ENCODE data around the gene RAB6B. TPM values are rescaled to one million over a fixed set of nuclear protein-coding genes. Genes with fewer than 3 reads are reported as not detected.
A peak's percentile ranks its signal among the peaks of the same experiment; 100 is the strongest.

The RAB6B gene
- total RNA-seq, 1 donor from 2014 or later = 11.0 TPM

GRCh38 chr3:133804896-133805295 is 90.8 kb downstream of the RAB6B start:
- Mint-ChIP-seq H3K36me3 (peaks cover 6% of the 10 kb centered on the region), H3K27ac (peak overlapping the region; percentile 85), H3K4me3 (peak overlapping the region; percentile 91), H3K9me3 (no peaks in the 10 kb centered on the region), H3K27me3 (ENCODE audit: low read depth) (peaks cover 28% of the 10 kb centered on the region), H3K4me1 (peaks cover 14% of the 10 kb centered on the region)
- TF ChIP-seq, protein P1, sequence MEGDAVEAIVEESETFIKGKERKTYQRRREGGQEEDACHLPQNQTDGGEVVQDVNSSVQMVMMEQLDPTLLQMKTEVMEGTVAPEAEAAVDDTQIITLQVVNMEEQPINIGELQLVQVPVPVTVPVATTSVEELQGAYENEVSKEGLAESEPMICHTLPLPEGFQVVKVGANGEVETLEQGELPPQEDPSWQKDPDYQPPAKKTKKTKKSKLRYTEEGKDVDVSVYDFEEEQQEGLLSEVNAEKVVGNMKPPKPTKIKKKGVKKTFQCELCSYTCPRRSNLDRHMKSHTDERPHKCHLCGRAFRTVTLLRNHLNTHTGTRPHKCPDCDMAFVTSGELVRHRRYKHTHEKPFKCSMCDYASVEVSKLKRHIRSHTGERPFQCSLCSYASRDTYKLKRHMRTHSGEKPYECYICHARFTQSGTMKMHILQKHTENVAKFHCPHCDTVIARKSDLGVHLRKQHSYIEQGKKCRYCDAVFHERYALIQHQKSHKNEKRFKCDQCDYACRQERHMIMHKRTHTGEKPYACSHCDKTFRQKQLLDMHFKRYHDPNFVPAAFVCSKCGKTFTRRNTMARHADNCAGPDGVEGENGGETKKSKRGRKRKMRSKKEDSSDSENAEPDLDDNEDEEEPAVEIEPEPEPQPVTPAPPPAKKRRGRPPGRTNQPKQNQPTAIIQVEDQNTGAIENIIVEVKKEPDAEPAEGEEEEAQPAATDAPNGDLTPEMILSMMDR (IDR thresholded peaks at IDR 0.05; ENCODE audit: unreplicated experiment) = no peak
- no peak for DNase-seq (ENCODE audit: low spot score in 2 of 2, unreplicated experiment in 2 of 2)

- Mint-ChIP-seq H3K4me1 (peaks cover 14% of the 10 kb centered on the region), H3K4me3 (no peak overlapping the region), H3K36me3 (peaks cover 6% of the 10 kb centered on the region), H3K27ac (no peak overlapping the region), H3K27me3 (ENCODE audit: low read depth) (peaks cover 30% of the 10 kb centered on the region), H3K9me3 (no peaks in the 10 kb centered on the region)
- TF ChIP-seq, protein P1 (IDR thresholded peaks at IDR 0.05; ENCODE audit: unreplicated experiment) = no peak
- no peak for DNase-seq (ENCODE audit: low spot score in 2 of 2, unreplicated experiment in 2 of 2)
Measured at GRCh38 chr3:133803469-133803868, 92.2 kb downstream of the RAB6B start.

- H3K9me3 Mint-ChIP-seq = peaks cover 13% of the 10 kb centered on the region
- peaks cover 4% of the 10 kb centered on the region for H3K36me3 Mint-ChIP-seq
- TF ChIP-seq, protein P1 (IDR thresholded peaks at IDR 0.05; ENCODE audit: unreplicated experiment) = no peak
- H3K27me3 Mint-ChIP-seq (ENCODE audit: low read depth) = peaks cover 30% of the 10 kb centered on the region
- DNase-seq (ENCODE audit: low spot score in 2 of 2, unreplicated experiment in 2 of 2) = no peak
- H3K4me1 Mint-ChIP-seq = peaks cover 12% of the 10 kb centered on the region
- no peak overlapping the region for H3K4me3 Mint-ChIP-seq
- H3K27ac Mint-ChIP-seq = no peak overlapping the region
Measured at GRCh38 chr3:133799794-133800585, 95.7 kb downstream of the RAB6B start.

DNA sequence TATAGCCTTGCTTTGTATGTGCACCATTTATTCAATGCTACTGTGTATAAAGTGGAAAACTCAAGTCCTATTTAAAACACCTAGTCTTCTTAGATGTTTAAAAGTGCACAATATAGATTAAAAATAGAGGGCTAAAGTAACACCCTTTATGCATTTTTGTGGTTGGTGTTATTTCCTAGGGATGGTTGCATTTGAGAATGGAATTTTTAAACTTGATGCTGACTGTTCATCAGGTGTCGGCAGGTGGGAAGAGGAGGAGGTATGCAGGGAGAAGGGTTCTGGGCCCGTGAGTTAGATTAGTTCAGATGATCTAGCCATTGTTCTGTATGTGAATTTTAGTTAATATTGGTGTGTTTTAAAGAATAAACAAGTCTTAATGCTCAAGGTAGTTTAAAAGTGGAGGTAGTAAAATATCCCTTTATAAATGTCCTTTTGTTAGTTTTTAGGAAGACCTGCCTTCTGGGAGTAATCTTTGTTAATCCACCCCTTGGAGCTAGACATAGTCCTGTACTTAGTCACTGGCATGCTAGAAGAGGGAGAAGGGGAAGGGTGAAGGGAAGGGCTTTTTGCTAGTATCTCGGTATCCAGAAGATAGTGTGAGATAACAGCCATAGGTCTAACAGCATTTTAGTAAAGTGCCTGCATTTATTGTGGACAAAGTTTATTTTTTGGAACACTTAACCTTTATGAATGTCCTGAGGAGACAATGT is 98.1 kb downstream of the RAB6B start:
- Mint-ChIP-seq H3K27me3 (ENCODE audit: low read depth) (peaks cover 24% of the 10 kb centered on the region), H3K9me3 (peaks cover 24% of the 10 kb centered on the region), H3K36me3 (peaks cover 7% of the 10 kb centered on the region), H3K27ac (no peak overlapping the region), H3K4me1 (peaks cover 11% of the 10 kb centered on the region), H3K4me3 (no peak overlapping the region)
- no peak for DNase-seq (ENCODE audit: low spot score in 2 of 2, unreplicated experiment in 2 of 2)
- TF ChIP-seq, protein P1 (IDR thresholded peaks at IDR 0.05; ENCODE audit: unreplicated experiment) = no peak

DNA sequence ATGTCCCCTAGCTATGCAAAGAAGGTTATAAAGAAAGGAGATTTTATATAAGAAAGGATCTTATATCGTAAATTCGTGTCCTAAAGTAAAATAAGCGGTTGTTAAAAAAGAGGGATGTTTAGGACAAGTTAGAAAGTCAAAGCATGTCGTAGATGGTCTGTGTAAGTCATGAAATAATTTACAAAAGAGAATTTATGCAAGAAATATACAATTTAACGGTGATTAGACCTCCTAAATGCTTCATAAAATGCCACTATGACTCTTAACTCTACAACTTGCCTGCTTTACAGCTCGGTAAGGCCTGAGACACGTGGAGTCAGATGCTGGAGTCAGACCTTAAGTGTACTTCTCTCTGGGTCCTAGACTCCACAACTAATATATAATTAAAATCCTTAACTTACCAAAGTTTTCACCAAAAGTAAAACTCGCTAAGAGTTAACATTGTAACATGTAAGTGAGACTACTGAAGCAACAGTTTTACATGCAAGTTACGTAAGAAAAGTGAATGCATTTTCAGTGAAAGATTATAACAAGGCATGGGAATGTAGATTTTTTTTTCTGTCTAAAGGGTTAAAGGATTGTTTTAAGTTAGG is 103.4 kb downstream of the RAB6B start:
- H3K27ac Mint-ChIP-seq = no peak overlapping the region
- DNase-seq (ENCODE audit: low spot score in 2 of 2, unreplicated experiment in 2 of 2) = no peak
- H3K36me3 Mint-ChIP-seq = peaks cover 7% of the 10 kb centered on the region
- H3K4me3 Mint-ChIP-seq = no peak overlapping the region
- no peaks in the 10 kb centered on the region for H3K4me1 Mint-ChIP-seq
- TF ChIP-seq, protein P1 (IDR thresholded peaks at IDR 0.05; ENCODE audit: unreplicated experiment) = no peak
- no peaks in the 10 kb centered on the region for H3K27me3 Mint-ChIP-seq (ENCODE audit: low read depth)
- H3K9me3 Mint-ChIP-seq = peaks cover 47% of the 10 kb centered on the region
